Activated CD8-positive, alpha-beta T cell treated with anti-CD3 and anti-CD28 coated beads for 36 hours (primary cell): ENCODE results near the gene MED28. TPM values are rescaled to one million over a fixed set of nuclear protein-coding genes. Genes with fewer than 3 reads are reported as not detected.

Source experiments
- ATAC-seq: fragments of 200-7000 bp; cut with Tn5 transposase; one replicate; pipeline ENCODE4 v1.10.0; 2021; ENCODE audit warnings: mild to moderate bottlenecking, moderate library complexity
- CTCF ChIA-PET: fragments of 350-600 bp; sonication (Branson Sonifier 250); formaldehyde crosslinking; loops from one replicate; lab custom pipeline; 2021; ENCODE audit warnings: antibody characterized with exemption; lab: Charles Lee
- POLR2A ChIA-PET: fragments of 350-600 bp; sonication (Branson Sonifier 250); formaldehyde crosslinking; loops from one replicate; lab custom pipeline; 2021; ENCODE audit warnings: antibody characterized with exemption; lab: Charles Lee
- DNase-seq: peaks from one replicate; pipeline ENCODE4 v3.0.0-alpha.2; 2020
- H3K27ac Mint-ChIP-seq: one replicate; pipeline ENCODE4 v1.8.0; 2021; ENCODE audit warnings: mild to moderate bottlenecking, mixed read lengths
- H3K27me3 Mint-ChIP-seq: one replicate; pipeline ENCODE4 v1.8.0; 2021; ENCODE audit warnings: mixed read lengths
- H3K36me3 Mint-ChIP-seq: one replicate; pipeline ENCODE4 v1.8.0; 2021; ENCODE audit warnings: low read depth, mixed read lengths
- H3K4me1 Mint-ChIP-seq: one replicate; pipeline ENCODE4 v1.8.0; 2021; ENCODE audit warnings: low read depth, mixed read lengths
- H3K4me3 Mint-ChIP-seq: one replicate; pipeline ENCODE4 v1.8.0; 2021; ENCODE audit warnings: mild to moderate bottlenecking, moderate library complexity, mixed read lengths
- H3K9me3 Mint-ChIP-seq: one replicate; pipeline ENCODE4 v1.8.0; 2021; ENCODE audit warnings: mixed read lengths
- intact Hi-C: fragments of 100-400 bp; cut with micrococcal nuclease; formaldehyde crosslinking; loops from one replicate; pipeline ENCODE4 v1.10.0; 2022
- total RNA-seq, 2 experiments: library from RNA; stranded (reverse); gene quantifications; one replicate each; pipeline ENCODE4 v1.2.3, GENCODE V29; 2021
- TF ChIP-seq, protein P1 (sequence below): fragments of 200-600 bp; IDR thresholded peaks from one replicate; pipeline ENCODE4 v1.8.0; 2022; ENCODE audit warnings: antibody characterized with exemption, mild to moderate bottlenecking

MED28 gene
- total RNA-seq, 2 experiments from 2014 or later = 56.3 to 60.8 TPM

DNA sequence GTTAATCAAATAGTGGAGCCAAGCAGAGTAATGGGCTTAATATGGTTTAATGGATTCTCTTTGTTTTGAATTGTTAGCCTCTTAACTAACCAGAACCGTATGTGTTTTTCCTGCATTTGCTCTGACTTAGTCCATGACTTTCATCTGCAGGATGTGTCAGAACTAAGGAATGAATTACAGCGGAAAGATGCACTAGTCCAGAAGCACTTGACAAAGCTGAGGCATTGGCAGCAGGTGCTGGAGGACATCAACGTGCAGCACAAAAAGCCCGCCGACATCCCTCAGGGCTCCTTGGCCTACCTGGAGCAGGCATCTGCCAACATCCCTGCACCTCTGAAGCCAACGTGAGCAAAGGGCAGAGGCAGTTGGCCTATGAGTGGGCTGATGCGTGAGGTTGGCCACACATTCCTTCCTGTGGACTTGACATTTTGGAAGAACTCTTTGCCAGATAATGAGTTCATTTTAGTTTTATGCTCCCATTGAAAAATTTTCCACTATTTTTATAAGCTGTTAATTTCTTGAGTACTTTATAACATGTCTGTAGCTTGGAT, 9.1 kb downstream of the MED28 start:
- Mint-ChIP-seq H3K27ac (no peak overlapping the region), H3K27me3 (no peaks in the 10 kb centered on the region), H3K4me3 (no peak overlapping the region), H3K9me3 (no peaks in the 10 kb centered on the region), H3K36me3 (peaks cover 47% of the 10 kb centered on the region), H3K4me1 (peaks cover 22% of the 10 kb centered on the region)
- TF ChIP-seq, protein P1, sequence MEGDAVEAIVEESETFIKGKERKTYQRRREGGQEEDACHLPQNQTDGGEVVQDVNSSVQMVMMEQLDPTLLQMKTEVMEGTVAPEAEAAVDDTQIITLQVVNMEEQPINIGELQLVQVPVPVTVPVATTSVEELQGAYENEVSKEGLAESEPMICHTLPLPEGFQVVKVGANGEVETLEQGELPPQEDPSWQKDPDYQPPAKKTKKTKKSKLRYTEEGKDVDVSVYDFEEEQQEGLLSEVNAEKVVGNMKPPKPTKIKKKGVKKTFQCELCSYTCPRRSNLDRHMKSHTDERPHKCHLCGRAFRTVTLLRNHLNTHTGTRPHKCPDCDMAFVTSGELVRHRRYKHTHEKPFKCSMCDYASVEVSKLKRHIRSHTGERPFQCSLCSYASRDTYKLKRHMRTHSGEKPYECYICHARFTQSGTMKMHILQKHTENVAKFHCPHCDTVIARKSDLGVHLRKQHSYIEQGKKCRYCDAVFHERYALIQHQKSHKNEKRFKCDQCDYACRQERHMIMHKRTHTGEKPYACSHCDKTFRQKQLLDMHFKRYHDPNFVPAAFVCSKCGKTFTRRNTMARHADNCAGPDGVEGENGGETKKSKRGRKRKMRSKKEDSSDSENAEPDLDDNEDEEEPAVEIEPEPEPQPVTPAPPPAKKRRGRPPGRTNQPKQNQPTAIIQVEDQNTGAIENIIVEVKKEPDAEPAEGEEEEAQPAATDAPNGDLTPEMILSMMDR = no peak
- CTCF ChIA-PET = interaction anchor here (0.6 to 1.8 kb wide), 3 partner anchors 13 to 79 kb away, joined by 3 to 5 read pairs (median 3); no protein-coding TSS in a partner anchor
- DNase-seq (no peak), ATAC-seq (no peak)
- intact Hi-C loops = no loop called here
- POLR2A ChIA-PET = no interaction called here

DNA sequence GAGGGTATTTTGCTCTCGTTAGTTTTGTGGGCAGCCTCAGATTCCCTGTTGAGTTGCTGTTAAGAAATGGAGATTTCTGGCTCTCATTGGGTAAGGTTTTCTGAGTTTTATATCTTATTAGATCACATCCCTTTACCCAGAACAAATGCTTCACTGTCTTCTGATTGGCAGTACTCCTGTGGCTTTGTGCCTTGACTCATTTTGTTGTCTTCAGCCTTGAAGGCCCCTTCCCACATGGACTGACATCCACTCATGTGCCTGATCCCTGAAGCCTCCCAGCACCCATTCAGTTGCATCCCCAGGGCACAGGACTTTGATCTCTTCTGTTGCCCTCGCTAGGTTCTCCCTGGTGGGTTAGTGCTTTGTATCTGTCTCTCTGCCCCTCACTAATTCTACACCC, 10.4 kb downstream of the MED28 start:
- ChIA-PET CTCF (no interaction called here), POLR2A (interaction anchor here (1.3 kb wide), 1 partner anchor 41 kb away, joined by 3 read pairs; no protein-coding TSS in a partner anchor)
- TF ChIP-seq, protein P1 = no peak
- no peak for ATAC-seq
- Mint-ChIP-seq H3K4me3 (no peak overlapping the region), H3K27me3 (no peaks in the 10 kb centered on the region), H3K4me1 (peaks cover 19% of the 10 kb centered on the region), H3K9me3 (no peaks in the 10 kb centered on the region), H3K36me3 (peaks cover 48% of the 10 kb centered on the region), H3K27ac (no peak overlapping the region)
- no peak for DNase-seq
- intact Hi-C loops = no loop called here

DNA sequence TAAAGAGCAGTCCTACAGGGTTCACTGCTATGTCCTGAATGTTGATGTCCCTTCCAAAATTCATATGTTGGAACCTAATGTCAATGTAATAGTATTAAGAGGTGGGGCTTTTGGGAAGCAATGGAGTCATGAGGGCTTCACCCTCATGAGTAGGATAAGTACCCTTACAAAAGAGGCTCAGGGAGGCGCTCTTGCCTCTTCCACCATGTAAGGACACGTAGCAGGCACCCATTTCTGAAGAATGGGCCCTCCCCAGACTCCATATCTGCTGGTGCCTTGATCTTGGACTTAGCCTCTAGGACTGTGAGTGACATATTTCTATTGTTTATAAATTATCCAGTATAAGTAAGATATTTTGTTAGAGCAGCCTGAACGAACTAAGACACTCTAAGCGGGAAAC, 15.8 kb downstream of the MED28 start:
- DNase-seq (no peak), ATAC-seq (no peak)
- POLR2A ChIA-PET = interaction anchor here (3.2 kb wide), 1 partner anchor 15 kb away, joined by 13 read pairs; the partner anchor contains the start of gene MED28
- peaks cover 53% of the 10 kb centered on the region for H3K36me3 Mint-ChIP-seq
- TF ChIP-seq, protein P1 = no peak
- no peak overlapping the region for H3K27ac Mint-ChIP-seq
- no peaks in the 10 kb centered on the region for H3K27me3 Mint-ChIP-seq
- no peaks in the 10 kb centered on the region for H3K9me3 Mint-ChIP-seq
- intact Hi-C loops = loop anchor here (10.0 kb wide), 1 partner anchor 175 kb away; no protein-coding TSS in a partner anchor
- no peak overlapping the region for H3K4me3 Mint-ChIP-seq
- H3K4me1 Mint-ChIP-seq = peaks cover 11% of the 10 kb centered on the region
- CTCF ChIA-PET = no interaction called here

DNA sequence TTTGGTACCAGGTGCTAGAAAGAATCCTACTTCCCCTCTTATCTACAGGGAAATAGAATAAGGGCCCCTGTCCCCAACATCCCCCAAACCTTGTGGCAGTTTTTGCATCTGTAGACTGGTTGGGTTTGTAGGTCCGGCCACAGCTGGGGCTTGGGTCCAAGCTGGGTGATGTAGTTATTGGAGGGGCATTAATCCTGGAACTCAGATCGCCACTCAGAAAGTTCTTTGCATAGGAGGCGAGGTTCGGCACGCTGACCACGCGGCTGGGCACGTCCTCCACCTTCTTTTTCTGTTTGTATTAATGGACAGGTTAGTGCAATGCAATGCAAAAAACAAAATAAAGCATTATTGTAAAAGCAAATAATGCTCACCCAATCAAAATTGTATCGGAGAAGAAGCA, 19.2 kb downstream of the MED28 start:
- peaks cover 42% of the 10 kb centered on the region for H3K36me3 Mint-ChIP-seq
- ATAC-seq = no peak

More for the DNA sequence above, 19.2 kb downstream of the MED28 start:
- intact Hi-C loops = loop anchor here (10.0 kb wide), 1 partner anchor 171 kb away; no protein-coding TSS in a partner anchor
- ChIA-PET POLR2A (interaction anchor here (0.6 kb wide), 1 partner anchor 17 kb away, joined by 3 read pairs; no protein-coding TSS in a partner anchor), CTCF (interaction anchor here (6.6 kb wide), 1 partner anchor 86 kb away, joined by 80 read pairs; no protein-coding TSS in a partner anchor)
- Mint-ChIP-seq H3K27ac (no peak overlapping the region), H3K27me3 (no peaks in the 10 kb centered on the region), H3K4me1 (peaks cover 6% of the 10 kb centered on the region), H3K9me3 (no peaks in the 10 kb centered on the region), H3K4me3 (no peak overlapping the region)
- TF ChIP-seq, protein P1 = no peak
- no peak for DNase-seq
